ENCODE data around the gene ADAMTS3.

GRCh38 chr4:72348701-72349100 is 220.3 kb downstream of the ADAMTS3 start:
- TF ChIP-seq, protein P1, sequence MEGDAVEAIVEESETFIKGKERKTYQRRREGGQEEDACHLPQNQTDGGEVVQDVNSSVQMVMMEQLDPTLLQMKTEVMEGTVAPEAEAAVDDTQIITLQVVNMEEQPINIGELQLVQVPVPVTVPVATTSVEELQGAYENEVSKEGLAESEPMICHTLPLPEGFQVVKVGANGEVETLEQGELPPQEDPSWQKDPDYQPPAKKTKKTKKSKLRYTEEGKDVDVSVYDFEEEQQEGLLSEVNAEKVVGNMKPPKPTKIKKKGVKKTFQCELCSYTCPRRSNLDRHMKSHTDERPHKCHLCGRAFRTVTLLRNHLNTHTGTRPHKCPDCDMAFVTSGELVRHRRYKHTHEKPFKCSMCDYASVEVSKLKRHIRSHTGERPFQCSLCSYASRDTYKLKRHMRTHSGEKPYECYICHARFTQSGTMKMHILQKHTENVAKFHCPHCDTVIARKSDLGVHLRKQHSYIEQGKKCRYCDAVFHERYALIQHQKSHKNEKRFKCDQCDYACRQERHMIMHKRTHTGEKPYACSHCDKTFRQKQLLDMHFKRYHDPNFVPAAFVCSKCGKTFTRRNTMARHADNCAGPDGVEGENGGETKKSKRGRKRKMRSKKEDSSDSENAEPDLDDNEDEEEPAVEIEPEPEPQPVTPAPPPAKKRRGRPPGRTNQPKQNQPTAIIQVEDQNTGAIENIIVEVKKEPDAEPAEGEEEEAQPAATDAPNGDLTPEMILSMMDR (IDR thresholded peaks at IDR 0.05; ENCODE audit: extremely low read depth in 1 of 2, insufficient read depth in 1 of 2, low read depth in 1 of 2, low read length in 2 of 2), result no peak
- no peak for TF ChIP-seq POLR2A (IDR thresholded peaks at IDR 0.05; ENCODE audit: low read depth, low read length)
- TF ChIP-seq EZH2 (IDR thresholded peaks at IDR 0.05; ENCODE audit: borderline replicate concordance, low read depth, low read length, severe bottlenecking), result no peak
- no peak for TF ChIP-seq POLR2AphosphoS5 (IDR thresholded peaks at IDR 0.05; ENCODE audit: insufficient read depth, low read depth, low read length)
- TF ChIP-seq JUN (IDR thresholded peaks at IDR 0.05; ENCODE audit: borderline replicate concordance, insufficient read depth, insufficient read length, low read depth), result no peak
- no peak for TF ChIP-seq MAX (IDR thresholded peaks at IDR 0.05; ENCODE audit: insufficient read depth, insufficient read length)
- TF ChIP-seq MYC (IDR thresholded peaks at IDR 0.05; ENCODE audit: low read depth, low read length), result no peak
- TF ChIP-seq FOS (IDR thresholded peaks at IDR 0.05; ENCODE audit: borderline replicate concordance, insufficient read depth, low read length), result no peak
